K562 (cell line): Measurements from ENCODE around the gene SERTAD3. TPM values are rescaled to one million over a fixed set of nuclear protein-coding genes. Genes with fewer than 3 reads are reported as not detected.
A peak's percentile ranks its signal among the peaks of the same experiment; 100 is the strongest.

Source experiments
- CREB5 ChIP-seq: fragments of 250-450 bp; sonication (Bioruptor Pico); IDR thresholded peaks from 2 replicates; pipeline ENCODE4 v1.5.0; 2020; ENCODE audit warnings: mild to moderate bottlenecking
- CTBP1 ChIP-seq: fragments of 450-650 bp; IDR thresholded peaks from 2 replicates; pipeline ENCODE4 v1.6.1; 2016; ENCODE audit warnings: borderline replicate concordance
- E2F3 ChIP-seq: fragments of 250-450 bp; sonication (Bioruptor Pico); IDR thresholded peaks from 2 replicates; pipeline ENCODE4 v1.4.0; 2020; ENCODE audit warnings: mild to moderate bottlenecking
- HMGN3 ChIP-seq: IDR thresholded peaks from 2 replicates; pipeline ENCODE4 v1.6.1; 2011; ENCODE audit warnings: borderline replicate concordance, low read depth, mild to moderate bottlenecking, mixed read lengths, low read length; ENCODE audit not compliant: insufficient read length; ENCODE audit errors: extremely low read depth
- JUN ChIP-seq, 2 experiments: sonication (generic) in 1 of 2; formaldehyde crosslinking in 1 of 2; IDR thresholded peaks; 2 replicates each; pipeline versions ENCODE4 v1.6.1 to v1.8.0; 2012 to 2022; ENCODE audit warnings: borderline replicate concordance in 2 of 2, mild to moderate bottlenecking in 2 of 2, improper control_type of control experiment in 1 of 2, low read depth in 1 of 2, low read length in 1 of 2, missing genetic modification reagents in 1 of 2
- MBD2 ChIP-seq: sonication (generic); IDR thresholded peaks from 2 replicates; pipeline ENCODE4 v1.6.1; 2016; ENCODE audit warnings: low read depth, borderline replicate concordance
- ZBTB26 ChIP-seq: fragments of 450-650 bp; formaldehyde crosslinking; IDR thresholded peaks from 2 replicates; pipeline ENCODE4 v1.4.0; 2022; ENCODE audit warnings: missing genetic modification characterization
- ZBTB40 ChIP-seq, 2 experiments: fragments of 450-650 bp in 1 of 2; sonication (generic) in 1 of 2; formaldehyde crosslinking in 1 of 2; IDR thresholded peaks; 2 replicates each; pipeline versions ENCODE4 v1.7.1 to v1.9.0; 2016 to 2022; ENCODE audit warnings: inconsistent platforms in 1 of 2, mild to moderate bottlenecking in 1 of 2, missing genetic modification reagents in 1 of 2
- ZC3H11A ChIP-seq: IDR thresholded peaks from 2 replicates; pipeline ENCODE4 v1.6.1; 2012; ENCODE audit warnings: low read depth, low read length, improper control_type of control experiment
- ZNF134 ChIP-seq: fragments of 250-450 bp; sonication (Bioruptor Pico); conservative IDR thresholded peaks from 2 replicates; pipeline ENCODE4 v1.4.0; 2020
- ZNF347 ChIP-seq: fragments of 450-650 bp; formaldehyde crosslinking; IDR thresholded peaks from 2 replicates; pipeline ENCODE4 v1.4.0; 2020; ENCODE audit warnings: low read depth, mild to moderate bottlenecking, moderate library complexity
- ZNF431 ChIP-seq: sonication (generic); formaldehyde crosslinking; IDR thresholded peaks from 2 replicates; pipeline ENCODE4 v1.8.0; 2022; ENCODE audit warnings: mild to moderate bottlenecking, missing genetic modification reagents
- polyA plus RNA-seq, 8 experiments: library from polyadenylated mRNA; depleted of rRNA in 4 of 8; stranded (reverse) in 5 of 8; unstranded in 3 of 8; fragments of >200 nt; fragmentation: Nextera tagmentation in 2 of 8; fragmentation: Illumina TruSeq in 1 of 8; extraction: Ambion mirVana in 2 of 8; extraction: Trizol in 1 of 8; gene quantifications; 2 replicates each; pipeline versions ENCODE4 v1.2.1 to v1.2.3, GENCODE V29; 2011 to 2014; ENCODE audit warnings: inconsistent platforms in 1 of 8, missing spikeins in 1 of 8
- total RNA-seq, 7 experiments: library from RNA; depleted of rRNA in 6 of 7; stranded (reverse); fragments of >200 nt in 6 of 7; fragmentation: Illumina TruSeq in 2 of 7; extraction: Trizol in 2 of 7; gene quantifications; 2 replicates each; pipeline versions ENCODE4 v1.2.1 to v1.2.3, GENCODE V29; 2011 to 2021; ENCODE audit warnings: low replicate concordance in 1 of 7
- TF ChIP-seq, protein P1 (sequence below): fragments of 450-650 bp; IDR thresholded peaks from 2 replicates; pipeline ENCODE4 v1.6.1; 2016; ENCODE audit warnings: missing biosample characterization, missing genetic modification characterization

SERTAD3 gene
- total and polyA plus RNA-seq, 9 of the 15 experiments (the other 6 are each of a cell fraction or from before 2014, with no cell fraction given): 5.4 to 28.9 (median 17.5) TPM

DNA sequence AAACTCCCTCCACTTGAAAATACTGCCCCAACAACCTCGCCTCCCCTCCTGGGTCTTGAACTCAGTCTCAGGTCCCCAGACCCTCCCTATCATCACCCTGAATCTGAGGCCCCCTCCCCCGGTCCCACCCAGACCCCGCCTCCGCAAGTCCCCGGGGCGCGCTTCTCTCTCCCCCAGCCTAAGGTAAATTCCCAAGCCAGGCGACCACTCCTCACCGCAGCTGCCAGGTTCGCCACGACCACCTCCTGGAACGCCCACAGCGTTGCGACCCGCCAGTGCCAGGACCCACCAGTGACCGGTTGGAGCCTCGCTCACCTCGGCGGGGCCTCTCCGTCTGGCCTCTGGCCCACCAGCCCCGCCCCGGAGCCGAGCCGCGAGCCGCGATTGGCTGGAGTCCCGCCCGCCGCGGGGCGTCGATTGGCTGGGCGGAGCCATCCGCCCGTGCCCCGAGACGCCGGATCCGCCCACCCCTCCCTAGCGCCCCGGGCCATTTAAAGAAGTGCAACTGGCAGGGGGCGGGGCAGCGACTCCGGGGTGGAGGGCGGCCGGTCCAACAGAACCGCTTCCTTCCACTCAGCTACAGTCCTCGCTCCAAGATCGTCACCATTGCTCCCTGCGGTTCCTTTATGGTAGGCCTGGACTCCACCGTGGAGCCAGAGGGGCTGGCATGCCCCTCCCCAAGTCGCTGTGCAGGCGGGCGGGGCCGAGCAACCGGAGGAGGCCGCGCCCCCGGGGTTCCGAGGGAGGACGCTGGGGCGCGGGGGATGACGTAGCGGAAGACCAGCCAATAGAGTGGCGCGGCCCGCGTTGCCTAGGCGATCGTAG lies at the start of gene SERTAD3 (continued):
- 0 out of 2 replicates have a peak, but pooled peaks have one; percentile 2 for TF ChIP-seq ZBTB40 (IDR thresholded peaks at IDR 0.05)
- no peak for TF ChIP-seq ZBTB40 (CRISPR knock-in tag; IDR thresholded peaks at IDR 0.05)
- TF ChIP-seq ZBTB26 (CRISPR knock-in tag): no peak
- TF ChIP-seq ZNF134 (CRISPR knock-in tag): no peak
- no peak; the same call in 1 of the 2 replicates for TF ChIP-seq MBD2
- TF ChIP-seq CREB5 (CRISPR knock-in tag): no peak
- no peak for TF ChIP-seq ZNF431
- TF ChIP-seq HMGN3: peak; percentile 76
- TF ChIP-seq CTBP1: no peak
- TF ChIP-seq, protein P1, sequence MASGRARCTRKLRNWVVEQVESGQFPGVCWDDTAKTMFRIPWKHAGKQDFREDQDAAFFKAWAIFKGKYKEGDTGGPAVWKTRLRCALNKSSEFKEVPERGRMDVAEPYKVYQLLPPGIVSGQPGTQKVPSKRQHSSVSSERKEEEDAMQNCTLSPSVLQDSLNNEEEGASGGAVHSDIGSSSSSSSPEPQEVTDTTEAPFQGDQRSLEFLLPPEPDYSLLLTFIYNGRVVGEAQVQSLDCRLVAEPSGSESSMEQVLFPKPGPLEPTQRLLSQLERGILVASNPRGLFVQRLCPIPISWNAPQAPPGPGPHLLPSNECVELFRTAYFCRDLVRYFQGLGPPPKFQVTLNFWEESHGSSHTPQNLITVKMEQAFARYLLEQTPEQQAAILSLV: no peak
- no peak for TF ChIP-seq ZC3H11A
- no peak; the same call in 1 of the 2 replicates for TF ChIP-seq JUN (IDR thresholded peaks at IDR 0.05; ENCODE audit: borderline replicate concordance, low read depth, low read length)
- 0 out of 2 replicates have a peak, but pooled peaks have one; percentile 45 for TF ChIP-seq JUN (CRISPR knock-in tag; IDR thresholded peaks at IDR 0.05; ENCODE audit: borderline replicate concordance)
- TF ChIP-seq ZNF347 (CRISPR knock-in tag): no peak
- no peak for TF ChIP-seq E2F3
